ENCODE data around the gene KLHL28. TPM values are rescaled to one million over a fixed set of nuclear protein-coding genes. Genes with fewer than 3 reads are reported as not detected.

KLHL28 gene
- total RNA-seq, 4 donors from 2014 or later, result 10.0 to 18.4 (median 11.6) TPM

DNA sequence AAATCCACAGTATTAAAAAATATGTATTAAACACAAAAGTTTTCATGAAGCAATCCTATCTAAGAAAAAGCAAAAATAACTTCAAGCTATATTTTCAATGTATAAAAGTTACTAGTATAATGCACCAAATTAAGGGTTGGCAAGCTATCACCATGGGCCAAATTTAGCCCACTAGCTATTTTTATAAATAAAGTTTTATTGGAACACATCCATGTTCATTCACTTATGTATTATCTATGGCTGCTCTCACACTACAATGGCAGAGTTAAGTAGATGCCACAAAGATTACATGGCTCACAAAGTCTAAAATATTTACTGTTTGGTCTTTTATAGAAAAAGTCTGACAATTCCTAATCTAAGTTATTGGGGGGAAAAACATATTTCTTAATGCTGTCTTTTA, 17.6 kb downstream of the KLHL28 start:
- no peak for TF ChIP-seq EP300 (IDR thresholded peaks at IDR 0.05)
- no peak for TF ChIP-seq POLR2A (IDR thresholded peaks at IDR 0.05)
- no peak for TF ChIP-seq CTCF (IDR thresholded peaks at IDR 0.05)
- Histone ChIP-seq H3K27me3 (no peaks in the 10 kb centered on the region), H3K27ac (peak overlapping the region in 1 of 4 donors; percentile 39), H3K9me3 (peaks cover 0 to 7% (median 0%) of the 10 kb centered on the region in 4 donors), H3K36me3 (peaks cover 0 to 54% (median 4%) of the 10 kb centered on the region in 3 donors), H3K4me1 (peaks cover 0 to 20% (median 9%) of the 10 kb centered on the region in 4 donors), H3K4me3 (no peak overlapping the region)
- DNase-seq (ENCODE audit: low spot score in 2 of 2), result no peak

DNA sequence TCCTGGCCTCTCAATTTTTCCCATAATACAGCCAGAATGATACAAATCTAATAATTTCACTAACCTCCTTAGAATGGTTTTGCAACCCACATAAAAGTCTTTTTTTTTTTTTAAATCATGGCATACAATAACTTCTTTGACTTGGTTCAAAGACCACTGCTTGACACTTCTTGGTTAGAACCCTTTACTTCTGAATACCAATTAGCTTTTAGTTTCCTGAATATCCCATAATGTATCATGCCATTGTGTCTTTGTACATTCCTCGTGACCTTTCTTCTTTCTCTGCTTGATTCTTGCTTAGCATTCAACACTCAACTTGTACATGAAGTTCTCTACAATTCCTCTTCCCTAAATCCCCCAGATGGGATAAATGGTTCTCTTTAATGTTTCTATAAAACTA, 19.3 kb downstream of the KLHL28 start:
- WGBS, 2 donors, result 61% methylated on average over 1 of the region's 1 CpG
- no peak for DNase-seq (ENCODE audit: low spot score in 2 of 2)
- Histone ChIP-seq H3K9me3 (peaks cover 0 to 7% (median 0%) of the 10 kb centered on the region in 4 donors), H3K27me3 (no peaks in the 10 kb centered on the region), H3K4me1 (peaks cover 0 to 20% (median 9%) of the 10 kb centered on the region in 4 donors), H3K36me3 (peaks cover 0 to 71% (median 4%) of the 10 kb centered on the region in 3 donors), H3K4me3 (no peak overlapping the region), H3K27ac (peak overlapping the region in 1 of 4 donors; percentile 73)
- TF ChIP-seq POLR2A (IDR thresholded peaks at IDR 0.05) (no peak), CTCF (IDR thresholded peaks at IDR 0.05) (no peak), EP300 (IDR thresholded peaks at IDR 0.05) (no peak)

GRCh38 chr14:44941591-44941990, 20.2 kb downstream of the KLHL28 start:
- Histone ChIP-seq H3K27me3 (no peaks in the 10 kb centered on the region), H3K36me3 (peaks cover 0 to 72% (median 4%) of the 10 kb centered on the region in 3 donors), H3K4me1 (peaks cover 0 to 20% (median 9%) of the 10 kb centered on the region in 4 donors), H3K9me3 (no peaks in the 10 kb centered on the region), H3K27ac (peak overlapping the region in 1 of 4 donors; percentile 73), H3K4me3 (no peak overlapping the region)
- 62 to 74% methylated on average over 2 of the region's 2 CpGs for WGBS, 2 donors
- no peak for DNase-seq (ENCODE audit: low spot score in 2 of 2)
- TF ChIP-seq EP300 (IDR thresholded peaks at IDR 0.05) (no peak), CTCF (IDR thresholded peaks at IDR 0.05) (no peak), POLR2A (IDR thresholded peaks at IDR 0.05) (no peak)

DNA sequence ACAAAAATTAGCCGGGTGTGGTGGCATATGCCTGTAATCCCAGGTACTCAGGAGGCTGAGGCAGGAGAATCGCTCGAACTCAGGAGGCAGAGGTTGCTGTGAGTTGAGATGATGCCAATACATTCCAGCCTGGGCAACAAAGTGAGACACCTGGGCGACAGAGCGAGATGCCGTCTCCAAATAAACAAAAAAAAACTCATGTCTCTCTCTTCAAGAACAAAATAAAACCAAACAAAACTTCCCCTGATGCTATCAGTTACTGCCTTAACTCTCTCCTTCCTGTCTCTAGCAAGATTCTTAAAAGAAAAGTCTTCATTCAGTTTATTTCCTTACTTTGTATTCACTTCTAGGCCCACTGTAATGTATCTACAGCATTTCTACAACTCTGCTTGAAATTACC, 20.8 kb downstream of the KLHL28 start:
- H3K4me3 ChIP-seq, result no peak overlapping the region
- whole genome bisulfite sequencing, 2 donors, result 90 to 94% methylated on average over 6 of the region's 6 CpGs
- TF ChIP-seq POLR2A (IDR thresholded peaks at IDR 0.05), result no peak
- TF ChIP-seq EP300 (IDR thresholded peaks at IDR 0.05), result no peak
- TF ChIP-seq CTCF (IDR thresholded peaks at IDR 0.05), result no peak
- peak overlapping the region in 1 of 4 donors; percentile 73 for H3K27ac ChIP-seq
- H3K36me3 ChIP-seq, result peaks cover 0 to 76% (median 4%) of the 10 kb centered on the region in 3 donors
- H3K27me3 ChIP-seq, result no peaks in the 10 kb centered on the region
- peaks cover 0 to 20% (median 9%) of the 10 kb centered on the region in 4 donors for H3K4me1 ChIP-seq
- no peak for DNase-seq (ENCODE audit: low spot score in 2 of 2)
- no peaks in the 10 kb centered on the region for H3K9me3 ChIP-seq

DNA sequence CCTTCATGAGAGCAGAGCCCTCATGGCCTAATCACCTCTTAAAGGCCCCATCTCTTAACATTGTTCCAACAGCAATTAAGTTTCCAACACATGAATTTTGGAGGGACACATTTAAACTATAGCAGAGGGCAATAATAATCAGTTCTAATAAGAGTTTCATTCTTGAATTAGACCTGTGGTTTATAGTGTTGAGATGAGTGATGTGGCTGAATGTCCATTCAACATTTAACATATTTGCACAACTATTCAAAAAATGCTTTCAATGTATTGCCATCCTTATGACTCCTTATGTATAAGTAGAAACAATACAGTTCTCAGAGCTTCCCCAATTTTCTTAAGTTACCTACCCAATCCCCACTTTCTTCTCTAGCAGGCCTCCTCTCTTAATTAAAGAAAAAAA, 21.5 kb downstream of the KLHL28 start:
- Histone ChIP-seq H3K4me3 (no peak overlapping the region), H3K27me3 (no peaks in the 10 kb centered on the region), H3K4me1 (peaks cover 0 to 17% (median 7%) of the 10 kb centered on the region in 4 donors), H3K9me3 (no peaks in the 10 kb centered on the region), H3K27ac (no peak overlapping the region), H3K36me3 (peaks cover 0 to 69% (median under 1%) of the 10 kb centered on the region in 3 donors)
- TF ChIP-seq POLR2A (IDR thresholded peaks at IDR 0.05) (no peak), CTCF (IDR thresholded peaks at IDR 0.05) (no peak), EP300 (IDR thresholded peaks at IDR 0.05) (no peak)
- DNase-seq (ENCODE audit: low spot score in 2 of 2), result no peak
